GM21515 (cell line): ENCODE measurements around the gene ELMO1.

ENCODE experiments used
- ATAC-seq: cut with Tn5 transposase; IDR thresholded peaks from one replicate; pipeline ENCODE4 v1.9.1; 2021; ENCODE audit not compliant: unreplicated experiment

ELMO1 gene

DNA sequence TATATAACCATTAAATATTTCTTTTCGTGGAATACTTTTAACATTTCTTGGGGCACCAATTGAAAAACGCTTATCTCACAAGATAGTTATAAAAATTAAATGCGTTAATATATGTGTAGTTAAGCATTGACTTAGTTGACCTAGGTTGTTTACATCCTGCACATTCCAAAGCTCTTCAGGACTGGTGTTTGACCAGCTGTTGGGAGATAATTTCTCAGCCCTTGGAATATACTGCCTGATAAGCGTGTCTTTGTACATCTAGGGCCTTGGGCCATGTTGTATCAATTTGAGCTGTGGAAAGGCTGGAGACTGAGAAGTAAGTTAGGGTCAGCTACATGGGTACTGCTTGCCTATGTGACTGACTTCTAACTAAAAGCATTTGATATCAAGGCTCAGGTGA is 634.4 kb downstream of the ELMO1 start:
- ATAC-seq: no peak

DNA sequence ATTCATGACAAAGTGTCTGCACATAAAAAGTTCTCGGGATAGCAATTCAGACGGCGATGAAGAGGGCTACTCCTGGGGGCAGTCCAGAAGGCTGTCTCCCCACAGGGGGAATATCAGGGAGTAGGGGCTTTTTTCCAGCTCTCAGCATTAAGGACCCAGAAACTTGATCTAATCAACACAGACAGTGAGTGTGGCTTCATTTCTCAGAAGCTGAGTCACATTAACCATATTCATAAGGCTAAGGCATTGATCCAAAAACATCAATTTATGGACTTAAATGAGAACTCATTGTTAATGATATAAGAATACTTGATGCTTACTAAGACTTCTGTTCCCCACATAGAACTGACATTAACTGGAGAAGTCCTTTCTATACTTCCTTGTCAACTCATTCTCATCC is 636.9 kb downstream of the ELMO1 start:
- no peak for ATAC-seq

DNA sequence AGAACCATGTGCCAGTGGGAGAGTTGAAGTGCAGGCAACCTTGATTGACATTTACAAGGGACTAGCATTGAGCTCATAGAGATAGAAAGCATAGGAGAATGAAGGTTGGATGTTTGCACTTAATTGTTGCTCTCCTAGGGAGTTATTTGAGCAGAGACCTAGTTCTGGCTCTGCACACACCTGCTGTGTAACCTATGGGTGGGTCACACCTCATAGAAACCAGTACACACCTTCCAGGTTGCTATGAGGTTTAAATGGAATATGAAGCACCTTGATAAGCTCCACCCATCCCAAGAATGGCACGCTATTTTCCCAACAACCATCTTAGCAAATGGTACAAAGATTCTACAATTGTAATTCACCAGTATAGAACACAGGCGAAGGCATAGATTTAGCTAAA is 638.2 kb downstream of the ELMO1 start:
- no peak for ATAC-seq

DNA sequence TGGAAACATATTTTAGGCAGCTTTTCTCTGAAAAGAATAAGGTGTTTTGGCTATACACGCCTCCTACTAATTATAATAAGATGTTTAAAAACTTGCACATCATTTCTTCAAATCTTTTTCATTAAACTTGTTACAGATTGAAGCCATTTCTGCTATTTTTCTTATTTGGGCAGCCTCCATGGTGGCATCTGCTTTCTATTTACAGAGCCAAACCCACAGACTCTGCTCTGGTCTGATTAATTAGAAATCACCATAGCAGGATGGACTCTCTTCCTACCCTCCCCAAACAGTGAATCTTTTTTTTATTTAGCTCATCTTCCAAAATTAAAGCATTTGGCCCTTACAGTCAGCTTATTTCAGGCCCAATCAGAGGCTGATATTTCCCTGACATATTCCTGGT is 638.6 kb downstream of the ELMO1 start:
- no peak for ATAC-seq

DNA sequence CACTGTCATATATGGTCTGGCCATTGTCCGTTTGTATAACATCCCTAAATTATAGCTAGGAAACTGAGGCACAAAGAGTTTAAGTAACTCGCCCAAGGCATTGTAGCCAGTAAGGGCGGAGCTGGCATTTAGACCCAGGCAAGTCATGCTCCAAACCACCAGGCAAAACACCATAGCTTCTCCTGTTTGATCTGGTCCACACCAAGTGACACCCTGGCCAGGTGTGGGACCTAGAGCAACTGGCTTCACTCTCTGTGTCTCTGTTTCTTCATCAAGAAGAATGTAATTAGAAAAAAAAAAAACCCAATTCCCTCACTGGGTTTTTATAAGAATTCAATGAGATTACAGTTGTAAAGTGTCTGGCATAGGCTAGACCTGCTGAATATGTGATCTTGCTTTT is 639.2 kb downstream of the ELMO1 start:
- no peak for ATAC-seq

DNA sequence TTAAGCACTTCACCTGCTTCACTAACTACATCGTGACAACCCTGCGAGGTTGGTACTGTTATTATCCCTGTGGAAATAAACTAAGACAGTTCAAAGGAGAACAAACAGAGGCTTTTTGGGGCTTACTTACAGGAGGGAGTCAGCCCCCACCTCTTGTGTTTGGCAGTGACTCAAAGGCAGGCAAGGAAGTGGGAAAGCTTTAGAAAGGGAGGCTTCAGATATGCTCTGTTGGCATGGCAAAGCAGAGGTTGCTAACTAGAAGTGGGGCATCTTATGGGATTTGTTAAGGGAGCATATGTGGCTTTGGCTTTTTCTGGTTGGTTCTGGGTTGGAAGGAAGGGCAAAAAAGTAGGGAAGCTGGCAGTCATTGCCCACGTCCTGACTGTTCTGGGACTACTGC is 639.6 kb downstream of the ELMO1 start:
- no peak for ATAC-seq

DNA sequence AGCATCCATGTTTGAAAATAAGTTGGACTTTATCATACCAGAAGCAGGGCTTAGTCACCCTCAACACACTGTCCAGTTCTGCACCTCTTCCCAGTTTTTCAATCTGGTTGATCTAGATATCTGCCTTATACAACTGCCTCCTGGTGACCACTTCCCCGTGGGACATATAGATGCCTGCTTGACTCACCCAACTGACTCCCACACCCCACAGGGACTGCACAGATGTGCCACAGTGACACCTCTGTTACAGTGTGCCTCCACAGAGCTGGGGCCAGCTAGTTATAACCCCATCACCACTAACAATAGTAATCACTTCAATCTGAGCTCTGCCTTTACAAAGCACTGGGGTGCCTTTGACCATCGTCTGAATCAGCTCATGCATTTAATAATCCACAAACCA is 641.8 kb downstream of the ELMO1 start:
- no peak for ATAC-seq
